ENCODE results near the gene KCNQ1. TPM values are rescaled to one million over a fixed set of nuclear protein-coding genes. Genes with fewer than 3 reads are reported as not detected.
A peak's percentile ranks its signal among the peaks of the same experiment; 100 is the strongest.

The KCNQ1 gene
- total and polyA plus RNA-seq, 7 experiments from 2014 or later = 14.7 to 46.4 (median 36.9) TPM

GRCh38 chr11:2448661-2449547, 4.1 kb downstream of the KCNQ1 start:
- DNase-seq (no peak), ATAC-seq (no peak)
- Histone ChIP-seq H3K9me3 (ENCODE audit: control insufficient read depth in 2 of 3, low read length in 3 of 3) (no peaks in the 10 kb centered on the region), H3K36me3 (ENCODE audit: control insufficient read depth in 2 of 3, insufficient read depth in 3 of 3, low read length in 3 of 3) (peaks cover 0 to 10% (median 0%) of the 10 kb centered on the region in 3 experiments), H3K27ac (ENCODE audit: low read depth, low read length) (no peak overlapping the region), H3K4me1 (ENCODE audit: control insufficient read depth in 2 of 2, insufficient read depth in 2 of 2, low read length in 2 of 2) (peaks cover 14 to 36% of the 10 kb centered on the region in 2 donors), H3K27me3 (ENCODE audit: control insufficient read depth in 2 of 2, insufficient read depth in 2 of 2, low read length in 2 of 2) (no peaks in the 10 kb centered on the region), H3K4me3 (ENCODE audit: low read length) (no peak overlapping the region)
- intact Hi-C loops (cut with micrococcal nuclease) = loop anchor here in 1 of 2 donors (5.0 kb wide), 2 partner anchors 33 to 438 kb away; partner anchors contain the start of gene CDKN1C
- peaks cover 0 to 16% (median 4%) of the 10 kb centered on the region in 5 donors for H3K36me3 Mint-ChIP-seq
- H3K27me3 Mint-ChIP-seq = peaks cover 0 to 3% (median 0%) of the 10 kb centered on the region in 5 donors
- H3K27ac Mint-ChIP-seq = peak overlapping the region in 6 of 9 donors; percentile 53 to 92 (median 73)
- H3K9me3 Mint-ChIP-seq = no peaks in the 10 kb centered on the region
- peak overlapping the region in 7 of 10 donors; percentile 17 to 99 (median 49) for H3K4me3 Mint-ChIP-seq
- peaks cover 10 to 33% (median 22%) of the 10 kb centered on the region in 7 donors for H3K4me1 Mint-ChIP-seq
- CTCF ChIA-PET = interaction anchor here (1.3 kb wide), 1 partner anchor 19 kb away, joined by 6 read pairs; no protein-coding TSS in a partner anchor
- POLR2A ChIA-PET = interaction anchor here (0.7 to 1.5 kb wide), 2 partner anchors 16 to 29 kb away, joined by 3 read pairs; no protein-coding TSS in a partner anchor

DNA sequence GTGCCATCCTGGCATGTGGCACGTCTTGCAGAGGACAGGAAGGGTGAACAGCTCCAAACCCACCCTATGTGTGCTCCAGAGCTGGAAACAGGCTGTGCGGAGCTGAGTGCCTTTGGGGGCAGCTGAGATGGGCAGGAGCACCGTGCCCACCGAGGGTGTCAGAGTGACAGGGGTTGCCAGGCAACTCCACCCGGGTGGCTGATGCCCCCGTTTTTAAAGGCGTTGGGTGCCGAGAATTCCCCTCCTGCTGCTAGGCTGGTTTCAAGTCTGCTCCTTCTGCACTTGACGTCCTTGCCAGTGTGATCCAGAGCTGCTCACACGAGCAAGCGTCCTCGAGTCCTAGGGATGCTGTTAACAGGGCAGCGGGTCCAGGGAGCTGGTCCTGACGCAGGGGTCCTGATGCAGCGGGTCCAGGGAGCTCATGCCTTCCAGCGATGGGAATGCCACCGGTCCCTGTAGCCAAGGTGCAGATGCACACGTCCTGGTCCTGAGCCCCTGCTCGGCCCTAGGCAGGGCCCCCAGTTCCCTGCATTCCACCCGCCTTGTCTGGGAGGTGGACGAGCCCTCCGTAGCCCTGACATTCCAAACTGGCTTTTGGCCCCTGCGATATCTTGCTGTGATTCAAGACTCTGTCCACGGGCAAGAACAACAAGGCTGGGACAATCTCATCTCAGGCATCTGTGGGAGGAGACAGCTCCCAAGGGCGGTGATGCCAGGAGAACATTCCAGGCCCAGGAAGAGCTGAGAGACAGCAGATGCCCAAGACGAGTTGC, 4.9 kb downstream of the KCNQ1 start:
- Mint-ChIP-seq H3K27me3 (peaks cover 0 to 3% (median 0%) of the 10 kb centered on the region in 5 donors), H3K27ac (peak overlapping the region in 2 of 9 donors; percentile 53), H3K4me1 (peaks cover 10 to 33% (median 22%) of the 10 kb centered on the region in 7 donors), H3K36me3 (peaks cover 0 to 16% (median 4%) of the 10 kb centered on the region in 5 donors), H3K4me3 (no peak overlapping the region), H3K9me3 (no peaks in the 10 kb centered on the region)
- no peak for ATAC-seq
- Histone ChIP-seq H3K4me1 (ENCODE audit: control insufficient read depth in 2 of 2, insufficient read depth in 2 of 2, low read length in 2 of 2) (peaks cover 14 to 33% of the 10 kb centered on the region in 2 donors), H3K27me3 (ENCODE audit: control insufficient read depth in 2 of 2, insufficient read depth in 2 of 2, low read length in 2 of 2) (no peaks in the 10 kb centered on the region), H3K36me3 (ENCODE audit: control insufficient read depth in 2 of 3, insufficient read depth in 3 of 3, low read length in 3 of 3) (peaks cover 0 to 10% (median 0%) of the 10 kb centered on the region in 3 experiments), H3K27ac (ENCODE audit: low read depth, low read length) (no peak overlapping the region), H3K4me3 (ENCODE audit: low read length) (no peak overlapping the region), H3K9me3 (ENCODE audit: control insufficient read depth in 2 of 3, low read length in 3 of 3) (no peaks in the 10 kb centered on the region)
- CTCF ChIA-PET = interaction anchor here (0.5 to 1.3 kb wide), 3 partner anchors 18 to 81 kb away, joined by 3 to 6 read pairs (median 3); no protein-coding TSS in a partner anchor
- POLR2A ChIA-PET = interaction anchor here (0.7 kb wide), 1 partner anchor 15 kb away, joined by 3 read pairs; no protein-coding TSS in a partner anchor
- intact Hi-C loops (cut with micrococcal nuclease) = loop anchor here in 1 of 2 donors (5.0 kb wide), 2 partner anchors 33 to 438 kb away; partner anchors contain the start of gene CDKN1C
- no peak for DNase-seq

DNA sequence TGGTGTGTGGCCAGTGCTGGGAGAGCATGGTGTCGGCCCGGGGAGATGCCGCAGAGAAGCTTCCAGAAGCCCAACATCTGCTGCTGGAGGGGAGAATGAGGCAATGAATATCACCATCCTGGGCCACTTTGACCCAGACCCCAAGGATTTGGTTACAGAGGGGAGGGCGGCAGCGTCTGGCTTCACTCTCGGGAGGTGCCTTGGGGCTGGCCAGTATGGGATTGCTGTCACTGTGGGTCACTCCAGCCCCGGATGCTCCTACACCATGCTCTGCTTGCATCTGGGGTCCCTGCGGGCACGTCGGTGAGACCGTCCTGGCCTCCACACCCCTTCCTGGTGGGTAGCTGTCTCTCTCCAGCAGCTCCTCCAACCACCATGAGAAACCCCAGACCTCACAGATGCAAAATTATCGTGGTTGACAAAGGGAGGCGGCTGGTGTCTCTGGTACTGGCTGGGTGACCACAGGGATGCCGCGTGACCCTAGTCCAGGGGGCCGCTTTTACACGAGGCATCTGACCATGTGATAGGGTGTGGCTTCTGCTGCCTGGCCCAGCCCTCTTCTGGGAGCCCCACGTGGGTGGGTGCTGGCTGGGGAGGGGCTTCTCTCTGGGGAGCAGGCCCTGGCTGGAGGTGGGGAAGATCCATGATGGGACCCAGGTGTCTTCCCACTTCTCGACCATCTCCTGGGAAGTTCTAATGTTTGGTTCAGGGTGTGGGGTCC, 5.7 kb downstream of the KCNQ1 start:
- peaks cover 11 to 33% of the 10 kb centered on the region in 2 donors for H3K4me1 ChIP-seq (ENCODE audit: control insufficient read depth in 2 of 2, insufficient read depth in 2 of 2, low read length in 2 of 2)
- peaks cover 0 to 10% (median 0%) of the 10 kb centered on the region in 3 experiments for H3K36me3 ChIP-seq (ENCODE audit: control insufficient read depth in 2 of 3, insufficient read depth in 3 of 3, low read length in 3 of 3)
- H3K27ac ChIP-seq (ENCODE audit: low read depth, low read length) = no peak overlapping the region
- peak overlapping the region in 1 of 9 donors; percentile 32 for H3K27ac Mint-ChIP-seq
- no peaks in the 10 kb centered on the region for H3K27me3 Mint-ChIP-seq
- H3K4me3 Mint-ChIP-seq = no peak overlapping the region
- H3K27me3 ChIP-seq (ENCODE audit: control insufficient read depth in 2 of 2, insufficient read depth in 2 of 2, low read length in 2 of 2) = no peaks in the 10 kb centered on the region
- no peaks in the 10 kb centered on the region for H3K9me3 ChIP-seq (ENCODE audit: control insufficient read depth in 2 of 3, low read length in 3 of 3)
- peaks cover 0 to 20% (median 4%) of the 10 kb centered on the region in 5 donors for H3K36me3 Mint-ChIP-seq
- intact Hi-C loops (cut with micrococcal nuclease) = no loop called here
- H3K9me3 Mint-ChIP-seq = no peaks in the 10 kb centered on the region
- ChIA-PET POLR2A (no interaction called here), CTCF (interaction anchor here (0.5 to 1.0 kb wide), 2 partner anchors 62 to 80 kb away, joined by 3 read pairs; no protein-coding TSS in a partner anchor)
- no peak overlapping the region for H3K4me3 ChIP-seq (ENCODE audit: low read length)
- peaks cover 12 to 30% (median 23%) of the 10 kb centered on the region in 7 donors for H3K4me1 Mint-ChIP-seq
- ATAC-seq (no peak), DNase-seq (no peak)

GRCh38 chr11:2451336-2451735, 6.5 kb downstream of the KCNQ1 start:
- Histone ChIP-seq H3K36me3 (ENCODE audit: control insufficient read depth in 2 of 3, insufficient read depth in 3 of 3, low read length in 3 of 3) (peaks cover 0 to 10% (median 0%) of the 10 kb centered on the region in 3 experiments), H3K4me1 (ENCODE audit: control insufficient read depth in 2 of 2, insufficient read depth in 2 of 2, low read length in 2 of 2) (peaks cover 7 to 26% of the 10 kb centered on the region in 2 donors), H3K27ac (ENCODE audit: low read depth, low read length) (no peak overlapping the region), H3K27me3 (ENCODE audit: control insufficient read depth in 2 of 2, insufficient read depth in 2 of 2, low read length in 2 of 2) (no peaks in the 10 kb centered on the region), H3K9me3 (ENCODE audit: control insufficient read depth in 2 of 3, low read length in 3 of 3) (no peaks in the 10 kb centered on the region), H3K4me3 (ENCODE audit: low read length) (no peak overlapping the region)
- DNase-seq (no peak), ATAC-seq (no peak)
- Mint-ChIP-seq H3K27me3 (no peaks in the 10 kb centered on the region), H3K27ac (no peak overlapping the region), H3K9me3 (no peaks in the 10 kb centered on the region), H3K4me3 (no peak overlapping the region), H3K36me3 (peaks cover 0 to 22% (median 4%) of the 10 kb centered on the region in 5 donors), H3K4me1 (peaks cover 12 to 32% (median 21%) of the 10 kb centered on the region in 7 donors)
- ChIA-PET CTCF (no interaction called here), POLR2A (no interaction called here)
- intact Hi-C loops (cut with micrococcal nuclease) = no loop called here

DNA sequence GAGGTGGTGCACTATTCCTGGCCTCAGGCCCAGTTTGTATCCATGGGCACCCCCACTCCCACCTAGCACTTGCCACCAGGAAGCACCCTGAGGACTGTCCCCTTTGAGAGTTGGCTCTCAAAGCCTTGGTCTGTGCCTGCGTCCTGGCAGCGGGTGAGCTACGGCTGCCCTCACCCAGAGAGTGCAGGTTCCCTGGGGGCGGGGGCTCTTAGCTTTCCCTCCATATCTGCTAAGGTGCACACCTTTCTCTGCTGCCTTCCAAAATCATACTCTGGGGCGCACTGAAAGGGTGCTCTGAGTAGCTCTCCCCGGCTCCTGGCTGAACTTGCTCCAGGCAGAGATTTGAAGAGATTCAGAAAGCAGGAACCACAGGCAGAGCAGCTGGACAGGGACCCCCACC, 7.1 kb downstream of the KCNQ1 start:
- Histone ChIP-seq H3K4me3 (ENCODE audit: low read length) (no peak overlapping the region), H3K27ac (ENCODE audit: low read depth, low read length) (no peak overlapping the region), H3K4me1 (ENCODE audit: control insufficient read depth in 2 of 2, insufficient read depth in 2 of 2, low read length in 2 of 2) (peaks cover 2 to 20% of the 10 kb centered on the region in 2 donors), H3K9me3 (ENCODE audit: control insufficient read depth in 2 of 3, low read length in 3 of 3) (no peaks in the 10 kb centered on the region), H3K36me3 (ENCODE audit: control insufficient read depth in 2 of 3, insufficient read depth in 3 of 3, low read length in 3 of 3) (peaks cover 0 to 10% (median 0%) of the 10 kb centered on the region in 3 experiments), H3K27me3 (ENCODE audit: control insufficient read depth in 2 of 2, insufficient read depth in 2 of 2, low read length in 2 of 2) (no peaks in the 10 kb centered on the region)
- Mint-ChIP-seq H3K4me1 (peaks cover 10 to 31% (median 18%) of the 10 kb centered on the region in 7 donors), H3K27ac (peak overlapping the region in 1 of 9 donors; percentile 12), H3K4me3 (no peak overlapping the region), H3K9me3 (no peaks in the 10 kb centered on the region), H3K27me3 (no peaks in the 10 kb centered on the region), H3K36me3 (peaks cover 0 to 22% (median 4%) of the 10 kb centered on the region in 5 donors)
- DNase-seq = no peak
- intact Hi-C loops (cut with micrococcal nuclease) = no loop called here
- ATAC-seq = no peak
- ChIA-PET POLR2A (interaction anchor here (0.7 to 0.9 kb wide), 2 partner anchors 17 to 22 kb away, joined by 3 read pairs; no protein-coding TSS in a partner anchor), CTCF (interaction anchor here (1.4 kb wide), 1 partner anchor 79 kb away, joined by 4 read pairs; no protein-coding TSS in a partner anchor)

Measured in naive thymus-derived CD4-positive, alpha-beta T cell (primary cell).